HuH-7 (cell line): ENCODE measurements around the gene NAPEPLD.
"Not testable (repeated sequence)": the region's sequence is repeated elsewhere in the genome, so short reads cannot be mapped to it uniquely, and the experiment has no call there.

Experiments used
- DNase-seq: peaks from one replicate; pipeline ENCODE4 v3.0.0; 2011; ENCODE audit warnings: low spot score

The NAPEPLD gene

DNA sequence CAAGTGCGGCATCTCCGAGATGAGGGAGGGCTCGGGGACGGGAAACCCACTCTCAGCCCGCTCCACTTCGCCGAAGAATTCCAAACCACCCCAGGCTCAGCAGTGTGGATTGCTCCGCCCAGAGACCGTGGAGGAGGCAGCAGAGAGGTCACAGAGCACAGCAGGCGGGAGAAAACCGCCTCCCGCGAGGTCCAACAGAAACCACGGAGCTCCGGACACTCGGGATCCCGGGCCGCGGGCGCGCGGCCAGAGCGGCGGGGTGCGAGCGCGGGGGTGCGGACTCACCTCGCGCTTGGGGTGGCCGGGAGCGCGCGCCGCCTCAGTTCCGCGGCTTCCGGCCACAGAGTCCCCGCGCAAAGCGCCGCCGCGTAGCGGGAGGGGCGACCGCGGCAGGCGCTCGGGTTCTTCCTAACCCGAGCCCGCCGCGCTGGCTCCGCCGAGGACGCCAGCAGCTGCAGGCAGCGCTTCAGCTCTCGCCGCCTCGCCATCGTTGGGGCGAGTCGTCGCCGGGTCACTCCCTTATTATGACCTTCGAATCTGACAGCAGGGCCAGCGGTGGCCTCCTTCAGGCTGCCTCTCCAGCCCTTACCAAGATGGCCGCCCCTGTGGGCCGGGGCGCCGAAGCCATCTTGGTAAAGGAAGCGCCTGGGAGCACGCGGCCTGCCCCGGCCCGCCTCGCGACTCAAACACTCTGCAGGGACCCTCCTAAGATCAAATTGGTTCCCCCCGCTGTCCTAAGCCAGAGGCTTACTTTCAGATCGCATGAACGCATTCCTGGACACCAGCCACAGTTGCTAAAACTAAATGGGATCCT, at the start of gene NAPEPLD:
TSS of gene NAPEPLD (minus strand) at position 106 of the 814 bp plus-strand sequence. CDS start 20,323 bp downstream, outside the sequence.
- DNase-seq: peak; percentile 78

DNA sequence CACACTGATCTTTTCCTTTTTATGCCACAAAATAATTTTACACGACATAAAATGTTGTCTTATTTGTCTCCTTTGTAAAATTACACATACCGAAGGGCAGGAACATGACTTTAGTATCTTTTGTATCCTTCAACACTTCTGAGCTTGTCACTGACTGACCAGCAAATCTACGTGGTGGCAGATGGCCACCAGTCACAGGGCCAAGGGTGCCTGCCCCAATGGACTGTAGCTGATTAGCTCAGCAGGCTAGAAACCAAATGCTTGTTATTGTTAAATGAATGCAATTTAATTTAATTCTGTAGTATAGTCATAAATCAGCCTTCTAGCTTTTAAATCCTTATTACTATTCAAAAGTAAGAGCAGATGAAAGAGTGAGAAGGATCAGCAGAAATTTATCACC, 49.2 kb upstream of the NAPEPLD start:
- not testable (repeated sequence) for DNase-seq

DNA sequence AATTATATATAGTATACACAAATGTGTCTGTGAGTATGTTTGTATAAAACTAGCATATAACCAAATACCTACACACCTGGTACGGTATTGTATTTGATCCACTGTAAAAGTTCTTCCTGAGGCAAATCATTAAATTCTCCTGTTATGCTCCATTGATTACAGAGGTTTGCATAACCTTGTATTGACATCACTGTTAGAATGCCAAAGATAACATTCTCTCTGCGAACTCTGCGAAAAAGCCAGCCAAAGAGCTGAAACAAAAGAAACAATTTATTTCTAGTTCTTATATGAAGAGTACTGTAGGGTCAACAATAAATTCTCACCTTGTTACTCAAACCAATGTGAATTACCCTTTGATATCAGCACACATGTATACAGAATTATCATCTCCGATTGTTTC, 46.5 kb upstream of the NAPEPLD start:
- not testable (repeated sequence) for DNase-seq

DNA sequence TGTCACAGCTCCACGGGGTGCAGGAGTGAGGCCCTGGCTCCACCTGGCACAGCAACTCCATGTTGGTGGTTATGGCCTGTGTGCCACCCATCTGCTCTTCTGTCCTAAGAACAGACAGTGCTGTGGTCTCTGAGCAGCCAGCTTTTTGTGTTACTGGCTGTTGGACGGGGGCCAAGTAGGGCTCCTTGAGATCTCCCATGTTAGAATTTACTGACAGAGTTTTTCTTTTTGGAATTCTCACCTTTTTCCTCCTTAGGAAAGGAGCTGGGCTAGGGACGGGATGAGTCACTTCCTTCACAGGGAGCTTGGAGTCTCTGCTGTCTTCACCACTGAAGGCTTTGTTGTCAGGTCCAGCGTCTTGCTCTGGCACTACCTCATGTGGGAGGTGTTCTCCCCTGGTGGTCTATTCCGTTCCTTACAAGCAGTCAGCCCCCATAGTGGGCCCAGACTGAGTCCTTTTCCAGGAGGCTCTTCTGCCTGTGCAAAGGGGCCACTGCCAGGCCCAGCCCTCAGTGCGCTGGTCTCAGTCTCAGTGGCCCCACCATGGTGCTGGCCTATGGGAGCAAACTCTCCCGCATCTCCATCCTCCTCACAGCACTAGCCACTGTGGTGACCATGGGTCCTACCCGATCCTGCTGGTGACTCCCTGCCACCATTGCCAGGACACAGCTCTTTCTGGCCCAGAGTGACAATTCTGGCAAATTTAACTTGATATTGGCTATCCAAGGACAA, 23.7 kb upstream of the NAPEPLD start:
- not testable (repeated sequence) for DNase-seq

DNA sequence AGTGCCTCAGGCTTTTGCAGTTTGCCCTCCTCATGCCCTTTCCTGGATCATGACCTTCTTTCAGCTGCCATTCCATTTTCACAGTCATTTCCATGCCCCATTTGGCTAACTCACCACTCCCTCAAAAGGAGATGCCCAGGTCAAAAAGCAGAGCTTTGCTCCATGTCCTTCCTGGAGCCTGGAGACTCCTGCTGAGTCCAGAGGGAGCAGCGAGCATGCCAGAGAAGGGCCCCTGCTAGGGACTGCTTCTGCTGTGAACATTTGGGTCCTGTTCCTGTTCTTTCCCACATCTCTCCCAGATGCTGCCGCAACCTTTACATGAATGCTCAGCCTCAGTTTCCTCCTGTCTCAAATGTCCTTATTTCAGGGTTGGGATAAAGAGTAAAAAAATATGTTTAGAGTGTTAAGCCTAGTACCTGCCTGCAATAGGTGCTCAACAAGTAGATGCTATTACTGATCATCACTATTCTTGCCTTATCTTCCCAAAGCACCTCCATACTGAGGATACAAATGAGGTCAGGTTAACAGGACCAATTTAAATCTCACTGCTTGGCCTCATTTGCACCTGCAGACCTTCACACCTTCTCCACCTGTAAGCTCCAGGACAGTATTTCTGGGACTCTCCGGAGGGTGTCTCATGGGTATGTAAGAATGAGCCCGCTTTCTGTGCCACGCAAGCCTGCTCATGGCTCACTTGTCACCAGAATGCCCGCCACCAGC, 23.0 kb upstream of the NAPEPLD start:
- DNase-seq: not testable (repeated sequence)

DNA sequence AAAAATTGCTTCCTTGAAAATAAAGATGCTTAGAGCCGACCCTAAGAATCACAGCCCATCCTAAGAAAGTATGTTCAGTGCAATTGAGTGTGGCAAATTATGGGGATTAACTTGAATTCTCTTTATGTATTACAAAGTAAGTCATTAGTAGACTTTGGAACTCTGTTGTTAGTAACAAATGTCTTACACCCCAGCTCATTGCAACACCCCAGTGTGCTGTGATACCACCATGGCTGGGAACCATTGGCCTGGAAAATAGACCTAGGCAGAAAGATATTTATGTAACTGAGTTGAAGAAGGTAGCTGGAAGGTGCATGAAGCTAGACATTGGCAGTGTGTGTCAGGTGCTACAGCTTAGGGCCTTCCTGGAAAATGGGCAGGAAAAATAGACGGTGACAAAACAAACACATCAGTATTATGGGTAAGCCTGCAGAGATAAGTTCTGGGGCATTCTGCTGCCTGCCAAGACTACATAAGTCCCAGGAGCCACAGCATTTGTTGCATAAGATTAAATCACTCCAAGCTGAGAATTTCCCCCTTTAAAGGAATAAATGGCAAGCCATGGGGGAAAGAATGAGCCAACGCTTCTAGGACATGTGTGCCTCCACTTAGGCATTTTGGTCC, 18.1 kb upstream of the NAPEPLD start:
- not testable (repeated sequence) for DNase-seq

DNA sequence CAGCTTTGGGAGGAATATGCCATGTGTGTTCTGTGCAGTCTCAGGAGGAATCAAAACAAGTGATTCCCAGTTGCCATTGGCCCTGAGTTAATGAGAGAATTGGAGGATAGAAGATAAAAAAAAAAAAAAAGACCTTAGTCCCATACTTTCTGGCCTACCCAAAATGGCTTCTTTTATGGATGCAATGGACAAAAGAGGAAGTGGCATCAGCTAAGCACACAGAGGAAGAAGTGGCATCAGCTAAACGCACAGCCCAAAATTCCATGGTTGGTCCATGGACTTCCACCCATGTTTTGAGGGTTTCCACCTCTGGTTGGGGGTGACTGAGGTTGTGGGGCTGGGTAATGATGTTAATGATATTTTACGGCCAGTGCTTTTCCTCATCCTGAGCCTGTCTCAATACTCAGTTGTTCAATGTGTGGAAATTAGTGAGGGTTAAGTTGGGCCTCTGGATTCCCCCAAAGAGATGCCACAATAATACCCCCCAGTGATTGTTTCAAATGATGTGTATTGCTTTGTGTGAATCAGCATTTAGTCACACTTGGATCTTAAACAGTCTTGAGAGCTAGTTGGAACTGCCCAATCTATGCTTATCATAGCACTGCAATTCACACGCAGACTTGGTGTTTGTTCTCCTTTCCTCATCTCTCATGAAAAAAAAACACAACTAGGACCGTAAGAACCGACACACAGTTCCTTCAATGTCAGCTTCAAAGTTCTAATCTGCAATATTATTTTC, 14.4 kb upstream of the NAPEPLD start:
- not testable (repeated sequence) for DNase-seq

DNA sequence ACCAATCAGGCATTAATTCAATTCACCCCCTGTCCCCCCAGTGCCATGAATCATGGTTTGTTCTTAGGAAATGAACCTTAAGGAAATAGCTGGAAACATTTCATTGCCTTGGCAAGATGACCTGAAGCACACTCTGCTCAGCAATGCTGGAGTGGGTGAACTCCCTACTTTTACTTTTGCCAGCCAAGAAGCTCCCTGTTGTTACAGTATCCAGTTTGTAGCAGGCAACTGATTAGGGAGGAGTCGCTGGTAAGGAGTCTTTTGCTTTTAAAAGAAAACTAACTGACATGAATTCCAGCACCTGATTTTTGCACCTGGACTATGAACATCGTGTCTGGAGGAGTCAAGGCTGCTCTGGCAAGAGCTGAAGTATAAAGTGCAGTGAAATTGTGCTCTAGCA, 13.7 kb upstream of the NAPEPLD start:
- not testable (repeated sequence) for DNase-seq

DNA sequence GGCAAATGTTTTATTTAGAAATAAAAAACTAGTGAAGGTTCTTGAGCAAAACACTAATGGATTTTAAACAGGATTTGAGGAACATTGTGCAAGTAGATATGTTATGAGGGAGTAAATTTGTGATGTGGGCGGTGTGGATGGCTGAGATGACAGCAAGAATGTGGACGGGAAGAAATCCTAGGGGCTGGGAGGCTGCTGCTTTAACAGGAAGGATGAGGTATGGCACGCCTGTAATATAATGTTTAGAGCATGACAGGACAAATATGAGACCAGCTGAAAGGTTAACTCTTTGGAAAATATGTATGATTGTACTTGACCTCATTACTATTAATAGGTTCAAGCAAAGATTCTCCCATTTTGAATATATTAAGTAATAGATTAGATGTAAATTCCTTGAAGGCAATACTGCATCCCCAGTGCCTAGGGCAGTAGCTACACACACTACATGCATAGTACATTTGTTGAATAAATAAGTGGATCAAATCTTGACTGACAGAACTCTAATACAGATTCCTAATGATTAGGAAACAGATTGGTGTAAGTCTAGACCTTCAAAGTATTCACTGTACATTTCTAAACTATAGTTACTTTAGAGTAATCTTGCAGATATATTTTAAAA, 13.2 kb upstream of the NAPEPLD start:
- DNase-seq: not testable (repeated sequence)

DNA sequence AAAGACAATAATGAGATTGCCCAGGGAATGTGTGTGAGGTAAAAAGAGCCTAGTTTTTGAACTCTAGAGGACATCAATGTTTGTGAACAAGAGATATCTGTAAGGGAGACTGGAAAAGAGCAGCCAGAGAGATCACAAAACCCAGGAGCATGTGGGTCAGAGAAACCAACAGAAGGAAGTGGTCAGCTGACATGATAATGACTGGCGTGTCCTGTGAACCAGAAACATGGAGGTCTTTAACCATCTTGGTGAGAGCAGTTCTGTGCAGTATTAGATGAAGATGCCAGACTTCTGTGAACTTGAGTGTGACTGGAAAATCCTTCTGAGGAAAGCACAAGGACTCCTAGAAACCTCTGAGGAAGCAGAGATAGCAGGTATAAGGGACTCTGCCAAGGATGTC, 10.2 kb upstream of the NAPEPLD start:
- not testable (repeated sequence) for DNase-seq

DNA sequence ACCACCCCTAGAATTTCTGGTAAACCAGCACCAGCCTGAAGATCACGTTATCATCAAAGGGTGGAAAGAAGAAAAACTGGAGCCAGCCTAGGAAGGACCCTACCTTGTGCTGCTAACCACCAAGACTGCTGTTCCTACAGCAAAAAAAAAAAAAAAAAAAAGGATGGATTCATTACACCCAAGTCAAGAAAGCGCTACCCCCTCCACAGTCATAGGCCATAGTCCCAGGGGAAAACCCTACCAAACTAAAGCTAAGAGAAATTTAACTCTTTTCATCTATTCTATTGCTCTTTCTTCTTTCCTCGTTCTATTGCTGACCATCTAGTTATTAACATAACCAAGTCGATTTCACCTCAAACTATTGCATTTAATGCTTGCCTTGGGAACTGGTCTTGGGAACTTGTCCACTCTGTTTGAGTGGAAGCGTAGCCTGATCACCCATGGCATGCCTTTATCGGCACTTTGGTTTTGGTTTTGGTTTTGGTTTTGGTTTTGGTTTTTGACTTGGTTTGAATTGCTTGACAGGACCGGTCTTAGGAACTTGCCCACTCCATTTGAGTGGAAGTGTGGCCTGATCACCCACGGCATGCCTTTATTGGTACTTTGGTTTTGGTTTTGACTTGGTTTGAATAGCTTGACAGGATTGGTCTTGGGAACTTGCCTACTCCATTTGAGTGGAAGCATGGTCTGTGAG, 6.6 kb upstream of the NAPEPLD start:
- not testable (repeated sequence) for DNase-seq

DNA sequence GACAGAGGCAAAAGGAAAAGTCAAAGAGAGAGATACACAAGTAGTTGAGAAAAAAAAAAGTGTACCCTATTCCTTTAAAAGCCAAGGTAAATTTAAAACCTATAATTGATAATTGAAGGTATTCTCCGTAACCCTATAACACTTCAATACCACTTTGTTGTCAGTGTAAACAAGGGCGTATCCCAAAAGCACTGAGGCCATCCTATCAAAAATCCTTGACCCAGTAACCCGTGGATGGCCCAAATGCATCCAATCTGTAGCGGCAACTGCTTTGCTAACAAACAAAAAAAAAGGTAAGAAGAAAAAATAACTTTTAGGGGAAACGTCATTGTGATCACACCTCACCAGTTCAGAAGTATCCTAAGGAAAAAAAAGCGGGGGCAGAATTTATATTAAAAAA, 5.1 kb upstream of the NAPEPLD start:
- no peak for DNase-seq

DNA sequence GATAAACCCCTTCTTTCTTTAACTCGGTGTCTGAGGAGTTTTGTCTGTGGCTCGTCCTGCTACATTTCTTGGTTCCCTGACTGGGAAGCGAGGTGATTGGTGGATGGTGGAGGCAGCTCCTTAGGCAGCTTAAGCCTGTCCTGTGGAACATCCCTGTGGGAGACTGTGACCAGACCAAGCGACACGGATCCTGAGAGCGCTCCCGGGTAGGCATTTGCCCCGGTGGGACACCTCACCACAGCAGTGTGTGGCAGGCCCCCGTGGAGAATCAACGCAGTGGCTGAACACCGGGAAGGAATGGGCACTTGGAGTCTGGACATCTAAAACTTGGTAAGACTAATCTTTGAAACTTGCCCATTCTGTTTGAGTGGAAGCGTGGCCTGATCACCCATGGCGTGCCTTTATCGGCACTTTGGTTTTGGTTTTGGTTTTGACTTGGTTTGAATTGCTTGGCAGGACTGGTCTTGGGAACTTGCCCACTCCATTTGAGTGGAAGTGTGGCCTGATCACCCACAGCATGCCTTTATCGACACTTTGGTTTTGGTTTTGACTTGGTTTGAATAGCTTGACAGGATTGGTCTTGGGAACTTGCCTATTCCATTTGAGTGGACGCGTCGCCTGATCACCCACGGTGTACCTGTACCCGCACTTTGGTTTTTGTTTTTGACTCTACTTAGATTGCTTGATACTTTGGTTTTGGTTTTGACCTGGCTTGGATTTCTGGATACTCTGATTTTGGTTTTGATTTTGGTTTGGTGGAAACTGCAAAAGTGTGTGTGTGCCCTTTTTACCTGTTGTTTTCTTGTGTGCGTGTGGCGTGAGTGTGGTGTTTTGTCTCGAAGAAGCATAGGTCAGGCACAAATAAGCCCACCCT, 4.1 kb upstream of the NAPEPLD start:
- DNase-seq: not testable (repeated sequence)

DNA sequence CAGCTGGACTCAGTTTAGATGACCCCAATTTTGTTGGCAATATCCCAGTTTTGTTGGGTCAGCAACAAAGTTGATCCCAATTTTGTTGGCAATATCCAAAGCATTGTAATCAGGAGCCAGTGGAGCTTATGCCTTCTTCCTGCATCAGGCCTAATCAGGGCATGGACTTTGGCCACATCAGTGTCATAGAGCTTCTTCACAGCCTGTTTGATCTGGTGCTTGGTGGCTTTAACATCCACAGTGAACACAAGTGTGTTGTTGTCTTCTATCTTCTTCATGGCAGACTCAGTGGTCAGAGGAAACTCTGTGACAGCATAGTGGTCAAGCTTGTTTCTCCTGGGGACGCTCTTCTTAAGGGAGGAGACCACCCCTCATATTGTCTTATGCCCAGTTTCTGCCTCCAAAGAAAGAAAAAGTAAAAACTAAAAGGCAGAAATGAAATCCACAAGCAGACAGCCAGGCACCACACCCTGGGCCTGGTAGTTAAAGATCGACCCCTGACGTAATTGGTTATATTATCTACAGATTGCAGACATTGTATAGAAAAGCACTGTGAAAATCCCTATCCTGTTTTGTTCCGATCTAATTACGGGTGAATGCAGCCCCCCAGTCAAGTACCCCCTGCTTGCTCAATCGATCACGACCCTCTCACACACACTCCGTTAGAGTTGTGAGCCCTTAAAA, 3.2 kb upstream of the NAPEPLD start:
- DNase-seq: not testable (repeated sequence)

DNA sequence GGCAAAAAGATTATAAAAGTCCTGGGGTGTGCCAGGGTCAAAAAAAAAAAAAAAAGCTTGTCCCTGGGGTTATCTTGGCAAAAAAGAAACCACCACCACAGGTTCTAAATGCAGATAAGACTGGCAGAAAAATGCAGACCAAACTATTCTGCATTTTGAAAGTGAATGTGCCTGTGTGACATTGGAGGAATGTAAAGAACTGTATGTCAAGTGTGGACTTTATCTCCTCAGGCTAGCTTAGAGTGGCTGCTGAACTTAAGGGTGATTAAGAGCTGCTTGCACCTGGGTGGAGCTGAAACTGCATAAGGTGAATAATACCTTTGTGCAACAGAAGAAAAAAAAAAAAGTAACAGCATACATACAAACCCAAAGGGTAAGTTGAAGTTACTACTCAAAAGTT, 1.3 kb upstream of the NAPEPLD start:
- DNase-seq: peak; percentile 19

DNA sequence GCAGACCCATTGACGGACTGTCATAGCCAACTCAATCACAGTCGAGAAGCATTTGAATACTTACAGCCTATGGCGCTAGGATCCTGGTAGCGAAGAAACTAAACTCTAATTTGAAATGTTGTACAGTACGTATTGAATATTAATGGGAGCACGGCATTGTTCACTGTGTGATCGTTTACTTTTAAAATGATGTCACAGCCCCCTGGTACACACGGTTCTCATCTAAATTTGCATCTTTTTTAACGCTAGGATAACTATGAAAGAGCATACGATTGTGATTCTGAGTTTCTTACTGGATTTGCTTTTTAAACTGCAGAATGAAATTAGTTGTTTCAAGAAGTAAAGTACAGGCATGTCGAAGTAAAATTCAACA, 895 bp upstream of the NAPEPLD start:
- DNase-seq: no peak

DNA sequence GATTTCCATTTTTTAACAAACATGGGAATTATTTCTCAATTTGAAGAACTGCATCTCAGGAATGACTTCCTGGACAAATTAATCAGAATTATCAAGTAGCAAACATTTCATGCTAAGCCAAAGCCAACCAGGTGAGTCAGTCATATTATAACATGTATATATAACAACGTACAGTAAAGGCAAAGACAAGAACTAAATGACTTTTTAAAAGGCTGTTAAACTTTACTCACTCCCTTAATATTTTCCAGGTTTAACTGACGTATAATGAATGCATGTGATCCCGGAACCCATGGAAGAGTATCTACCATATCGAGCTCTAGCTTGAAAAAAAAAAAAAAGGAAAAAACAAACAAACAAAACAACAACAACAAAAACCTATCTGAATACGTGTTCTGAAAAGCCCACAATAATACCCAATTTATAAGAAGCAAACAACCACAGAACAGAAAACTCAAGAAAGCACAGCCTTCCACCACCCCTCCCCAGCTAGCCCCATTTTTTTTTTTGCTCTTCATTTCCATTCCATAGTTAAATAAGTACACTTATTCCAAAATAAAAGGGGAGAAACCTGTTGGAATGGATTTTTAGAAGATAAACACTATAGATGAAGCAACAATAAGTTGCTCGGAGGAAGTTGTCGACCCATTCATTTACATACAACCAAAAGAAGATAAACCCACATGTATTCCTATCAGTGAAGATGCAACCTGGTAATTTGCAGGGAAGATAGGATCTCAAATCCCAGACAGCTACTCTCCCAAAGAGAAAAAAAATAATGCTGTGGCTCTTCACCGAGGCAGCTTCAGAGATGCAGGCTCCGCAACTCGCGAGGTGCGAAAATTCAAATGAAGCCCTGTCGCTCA, 537 bp downstream of the NAPEPLD start:
- no peak for DNase-seq

DNA sequence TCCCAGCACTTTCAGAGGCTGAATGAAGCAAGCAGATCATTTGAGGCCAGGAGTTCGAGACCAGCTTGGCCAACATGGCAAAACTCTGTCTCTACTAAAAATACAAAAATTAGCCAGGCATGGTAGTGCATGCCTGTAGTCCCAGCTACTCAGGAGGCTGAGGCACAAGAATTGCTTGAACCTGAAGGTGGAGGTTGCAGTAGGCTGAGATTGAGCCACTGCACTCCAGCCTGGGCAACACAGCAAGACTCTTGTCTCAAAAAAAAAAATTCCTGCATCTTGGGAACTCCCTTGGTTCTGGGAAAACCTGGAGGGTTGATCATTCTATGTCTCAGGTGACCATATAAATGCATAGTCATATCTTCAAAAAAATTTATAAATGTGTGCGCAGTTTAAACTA, 4.1 kb downstream of the NAPEPLD start:
- not testable (repeated sequence) for DNase-seq
